A673 (cell line): Measurements from ENCODE around the gene PMVK.

ENCODE experiments used
- EZH2 ChIP-seq: fragments of 200-600 bp; sonication (generic); IDR thresholded peaks from 2 replicates; pipeline ENCODE4 v1.6.1; 2017; ENCODE audit warnings: borderline replicate concordance, low read depth, mild to moderate bottlenecking, mixed read lengths, antibody characterized with exemption, low read length; ENCODE audit not compliant: poor library complexity, severe bottlenecking
- TF ChIP-seq, protein P1 (sequence below): fragments of 300-800, 200-600 bp; sonication (generic); conservative IDR thresholded peaks from 2 replicates; pipeline ENCODE4 v1.5.1; 2017; ENCODE audit warnings: low read depth, mild to moderate bottlenecking, antibody characterized with exemption, low read length, moderate library complexity, mixed read lengths

DNA sequence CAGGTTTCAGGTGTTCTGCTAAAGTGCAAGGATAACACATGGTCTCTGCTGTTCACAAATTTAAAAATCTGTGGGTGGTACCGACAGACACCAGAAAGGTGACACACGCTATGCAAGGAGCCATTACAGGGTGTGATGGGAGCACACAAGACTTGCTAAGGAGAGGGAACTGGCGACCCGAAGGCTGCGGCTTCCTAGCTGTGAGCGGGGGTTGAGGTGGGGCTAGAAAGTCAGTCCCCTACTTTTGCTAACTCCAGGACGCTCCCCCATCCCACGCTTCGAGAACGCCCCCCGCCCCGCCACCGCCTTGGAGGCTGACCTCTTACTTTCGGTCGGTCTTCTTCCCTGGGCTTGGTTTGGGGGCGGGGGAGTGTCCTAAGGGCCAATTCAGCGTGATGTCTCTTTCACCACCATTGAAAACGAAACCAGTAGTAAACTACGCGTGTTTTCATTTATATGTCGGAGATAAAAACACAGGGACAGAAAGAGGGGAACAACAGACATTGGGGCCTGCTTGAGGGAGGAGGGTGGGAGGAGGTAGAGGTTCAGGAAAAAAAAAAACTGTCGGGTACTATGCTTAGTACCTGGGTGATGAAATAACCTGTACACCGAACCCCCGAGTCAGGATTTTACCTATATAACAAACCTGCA, 39.0 kb upstream of the PMVK start:
- TF ChIP-seq, protein P1, sequence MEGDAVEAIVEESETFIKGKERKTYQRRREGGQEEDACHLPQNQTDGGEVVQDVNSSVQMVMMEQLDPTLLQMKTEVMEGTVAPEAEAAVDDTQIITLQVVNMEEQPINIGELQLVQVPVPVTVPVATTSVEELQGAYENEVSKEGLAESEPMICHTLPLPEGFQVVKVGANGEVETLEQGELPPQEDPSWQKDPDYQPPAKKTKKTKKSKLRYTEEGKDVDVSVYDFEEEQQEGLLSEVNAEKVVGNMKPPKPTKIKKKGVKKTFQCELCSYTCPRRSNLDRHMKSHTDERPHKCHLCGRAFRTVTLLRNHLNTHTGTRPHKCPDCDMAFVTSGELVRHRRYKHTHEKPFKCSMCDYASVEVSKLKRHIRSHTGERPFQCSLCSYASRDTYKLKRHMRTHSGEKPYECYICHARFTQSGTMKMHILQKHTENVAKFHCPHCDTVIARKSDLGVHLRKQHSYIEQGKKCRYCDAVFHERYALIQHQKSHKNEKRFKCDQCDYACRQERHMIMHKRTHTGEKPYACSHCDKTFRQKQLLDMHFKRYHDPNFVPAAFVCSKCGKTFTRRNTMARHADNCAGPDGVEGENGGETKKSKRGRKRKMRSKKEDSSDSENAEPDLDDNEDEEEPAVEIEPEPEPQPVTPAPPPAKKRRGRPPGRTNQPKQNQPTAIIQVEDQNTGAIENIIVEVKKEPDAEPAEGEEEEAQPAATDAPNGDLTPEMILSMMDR, result no peak
- TF ChIP-seq EZH2, result no peak
